ENCODE results near the gene SALL3.

DNA sequence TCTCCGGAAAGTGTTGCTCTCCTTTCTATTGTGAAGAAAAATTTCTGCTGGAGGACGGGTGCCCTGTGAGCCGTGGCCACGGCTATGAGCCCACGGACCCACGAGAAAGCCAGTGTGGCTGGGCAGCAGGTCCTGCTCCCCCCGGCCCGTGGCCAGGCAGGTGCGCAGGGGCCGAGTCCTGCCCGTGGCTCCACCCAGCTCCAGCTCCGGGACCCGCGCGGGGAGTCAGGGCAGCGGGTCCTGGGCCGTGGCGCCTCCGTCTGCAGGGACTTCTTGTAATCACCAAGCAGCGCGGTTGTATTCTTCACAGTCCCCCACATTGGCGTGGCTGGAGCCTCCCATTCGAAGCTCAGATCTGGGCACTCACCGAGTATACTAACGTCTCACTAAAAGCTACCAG is 43.0 kb downstream of the SALL3 start:
- no peak for TF ChIP-seq ZFP30 (CRISPR knock-in tag; IDR thresholded peaks at IDR 0.05)
- no peak for TF ChIP-seq OSR1 (CRISPR knock-in tag; IDR thresholded peaks at IDR 0.05)
- no peak for TF ChIP-seq ESRRG (CRISPR knock-in tag; IDR thresholded peaks at IDR 0.05)
